GM18508 (cell line): Measurements from ENCODE around the gene CHAF1B.
"Not testable (repeated sequence)": the region's sequence is repeated elsewhere in the genome, so short reads cannot be mapped to it uniquely, and the experiment has no call there.

Experiments used
- ATAC-seq: cut with Tn5 transposase; IDR thresholded peaks from one replicate; pipeline ENCODE4 v1.9.1; 2021; ENCODE audit warnings: moderate number of reproducible peaks; ENCODE audit not compliant: insufficient read depth, unreplicated experiment

CHAF1B gene

DNA sequence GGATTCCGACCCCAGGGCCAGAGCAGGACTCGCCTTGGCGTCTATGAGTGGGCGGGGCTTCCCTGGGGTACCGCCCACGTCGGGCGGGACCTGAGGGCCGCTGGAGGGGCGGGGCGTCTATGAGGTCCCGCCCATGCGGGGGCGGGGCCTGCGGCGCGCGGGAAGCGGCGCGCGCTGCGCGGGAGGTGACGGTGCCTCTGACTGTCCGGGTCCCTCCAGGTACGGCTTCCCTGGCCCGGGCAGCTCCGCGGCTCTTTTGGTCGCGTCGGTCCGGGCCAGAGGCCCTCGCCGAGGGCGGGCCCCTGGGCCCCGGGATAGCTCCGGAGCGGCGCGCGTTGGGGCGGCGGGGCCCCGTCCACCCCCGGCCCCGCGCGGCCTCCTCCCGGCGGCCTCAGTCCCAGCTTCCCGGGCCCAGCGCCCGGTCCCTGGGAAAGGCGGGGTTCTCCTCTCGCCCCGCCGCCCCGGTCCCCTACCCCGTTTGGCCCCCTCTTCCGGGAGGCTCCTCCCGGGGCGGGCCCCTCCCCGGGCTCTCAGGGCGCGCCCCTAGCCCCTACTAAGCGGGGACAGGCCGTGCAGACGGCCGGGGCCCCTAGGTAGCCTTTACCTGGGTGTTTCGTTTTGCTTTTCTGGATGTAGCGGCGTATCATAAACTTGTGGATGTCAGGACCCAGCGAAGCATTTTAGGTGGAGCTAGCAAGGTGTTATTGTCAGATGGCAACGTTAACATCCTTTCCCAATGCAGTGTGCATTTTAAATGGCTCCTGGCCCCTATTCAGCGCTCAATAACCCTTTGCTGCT is at the start of gene CHAF1B:
Gene CHAF1B, plus strand, starts transcription at position 160 of the 798 bp plus-strand sequence. CDS start 745 bp downstream, outside the sequence.
- ATAC-seq = peak; percentile 62

GRCh38 chr21:36337099-36337509 is 48.1 kb upstream of the CHAF1B start:
- no peak for ATAC-seq

GRCh38 chr21:36338975-36339374 is 46.2 kb upstream of the CHAF1B start:
- no peak for ATAC-seq

DNA sequence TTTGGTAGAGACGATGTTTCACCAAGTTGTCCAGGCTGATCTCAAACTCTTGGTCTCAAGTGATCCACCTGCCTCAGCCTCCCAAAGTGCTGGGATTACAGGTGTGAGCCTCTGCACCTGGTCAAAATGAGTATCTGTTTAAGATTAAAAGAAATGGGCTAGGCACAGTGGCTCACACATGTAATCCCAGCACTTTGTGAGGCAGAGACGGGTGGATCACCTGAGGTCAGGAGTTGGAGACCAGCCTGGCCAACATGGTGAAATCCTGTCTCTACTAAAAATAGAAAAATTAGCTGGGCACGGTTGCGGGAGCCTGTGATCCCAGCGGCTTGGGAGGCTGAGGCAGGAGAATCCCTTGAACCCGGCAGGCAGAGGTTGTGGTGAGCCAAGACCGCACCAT is 42.6 kb upstream of the CHAF1B start:
- not testable (repeated sequence) for ATAC-seq

GRCh38 chr21:36344931-36345330 is 40.3 kb upstream of the CHAF1B start:
- no peak for ATAC-seq

- no peak for ATAC-seq
These were observed 37.8 kb upstream of the CHAF1B start for GRCh38 chr21:36347278-36347961.

GRCh38 chr21:36347962-36348328 is 37.2 kb upstream of the CHAF1B start:
- ATAC-seq = no peak

GRCh38 chr21:36349315-36349714 is 35.9 kb upstream of the CHAF1B start:
- ATAC-seq = no peak

DNA sequence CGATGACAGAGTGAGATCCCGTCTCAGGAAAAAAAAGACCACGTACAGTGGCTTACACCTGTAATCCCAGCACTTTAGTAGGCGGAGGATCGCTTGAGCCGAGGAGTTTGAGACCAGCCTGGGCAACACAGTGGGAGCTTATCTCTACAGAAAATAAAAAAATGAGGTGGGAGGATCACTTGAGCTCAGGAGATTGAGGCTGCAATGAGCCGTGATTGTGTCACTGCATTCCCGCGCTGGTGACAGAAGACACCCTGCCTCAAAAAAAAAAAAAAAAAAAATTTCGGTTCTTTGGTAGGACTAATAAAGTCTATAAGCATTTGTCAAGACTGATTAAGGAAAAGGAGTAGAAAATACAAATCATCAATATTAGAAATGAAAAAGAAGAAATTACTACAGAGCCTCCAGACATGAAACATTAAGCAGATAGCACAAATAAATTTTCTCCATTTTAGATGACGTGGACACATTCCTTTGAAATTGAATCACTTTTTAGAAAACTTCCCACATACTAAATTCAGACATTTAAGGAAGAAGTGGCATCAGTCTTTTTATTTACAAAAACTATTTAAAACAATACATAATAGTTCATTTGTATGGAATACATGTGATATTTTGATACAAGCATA is 34.8 kb upstream of the CHAF1B start:
- no peak for ATAC-seq

DNA sequence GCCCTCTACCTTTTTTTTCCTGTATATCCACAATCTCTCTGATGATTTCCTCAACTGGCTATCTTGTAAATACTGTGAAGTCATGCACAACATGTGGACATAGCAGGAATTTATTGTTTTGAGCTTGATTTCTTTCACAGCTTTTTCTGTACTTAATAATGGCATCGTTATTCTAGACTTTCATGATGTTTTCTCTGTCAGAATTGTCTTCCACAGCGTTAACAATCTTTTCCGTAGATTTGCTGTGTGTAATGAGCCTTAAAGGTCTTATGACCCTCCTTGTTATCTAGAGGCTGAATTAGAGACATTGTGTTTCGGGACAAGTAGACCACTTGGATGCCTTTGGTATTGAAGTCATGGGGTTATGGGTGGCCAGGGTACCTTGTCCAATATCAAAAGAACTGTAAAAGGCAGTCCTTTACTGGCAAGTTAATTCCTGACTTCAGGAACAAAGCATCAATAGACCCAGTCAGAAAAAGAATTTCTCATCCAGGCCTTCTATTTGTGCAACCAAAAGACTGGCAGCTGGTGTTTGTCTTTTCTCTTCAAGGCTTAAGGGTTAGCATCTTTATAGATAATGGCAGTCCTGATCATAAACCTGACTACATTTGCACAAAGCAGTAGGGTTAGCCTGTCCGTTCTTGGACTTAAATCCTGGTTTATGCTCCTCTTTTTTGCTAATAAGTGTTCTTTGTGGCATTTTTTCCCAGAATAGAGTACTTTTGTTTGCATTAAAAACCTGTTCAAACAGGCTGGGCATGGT is 30.1 kb upstream of the CHAF1B start:
- no peak for ATAC-seq

GRCh38 chr21:36355868-36356267 is 29.3 kb upstream of the CHAF1B start:
- ATAC-seq = no peak

DNA sequence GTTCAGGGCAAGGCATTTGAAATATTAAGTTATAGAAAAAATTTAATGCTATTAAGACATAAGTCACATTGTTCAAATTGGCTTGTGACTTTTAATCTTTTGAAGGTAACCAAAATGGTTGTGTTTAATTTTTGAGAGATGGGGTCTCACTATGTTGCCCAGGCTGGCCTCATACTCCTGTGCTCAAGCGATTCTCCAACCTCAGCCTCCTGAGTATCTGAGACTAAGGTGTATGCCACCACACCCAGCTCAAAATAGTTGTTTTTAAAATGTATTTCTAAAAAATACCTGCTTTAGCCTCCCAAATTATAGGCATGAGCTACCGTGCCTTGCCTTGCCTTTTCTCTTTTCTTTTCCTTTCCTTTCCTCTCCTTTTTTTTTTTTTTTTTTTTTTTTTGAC is 26.0 kb upstream of the CHAF1B start:
- ATAC-seq = no peak

DNA sequence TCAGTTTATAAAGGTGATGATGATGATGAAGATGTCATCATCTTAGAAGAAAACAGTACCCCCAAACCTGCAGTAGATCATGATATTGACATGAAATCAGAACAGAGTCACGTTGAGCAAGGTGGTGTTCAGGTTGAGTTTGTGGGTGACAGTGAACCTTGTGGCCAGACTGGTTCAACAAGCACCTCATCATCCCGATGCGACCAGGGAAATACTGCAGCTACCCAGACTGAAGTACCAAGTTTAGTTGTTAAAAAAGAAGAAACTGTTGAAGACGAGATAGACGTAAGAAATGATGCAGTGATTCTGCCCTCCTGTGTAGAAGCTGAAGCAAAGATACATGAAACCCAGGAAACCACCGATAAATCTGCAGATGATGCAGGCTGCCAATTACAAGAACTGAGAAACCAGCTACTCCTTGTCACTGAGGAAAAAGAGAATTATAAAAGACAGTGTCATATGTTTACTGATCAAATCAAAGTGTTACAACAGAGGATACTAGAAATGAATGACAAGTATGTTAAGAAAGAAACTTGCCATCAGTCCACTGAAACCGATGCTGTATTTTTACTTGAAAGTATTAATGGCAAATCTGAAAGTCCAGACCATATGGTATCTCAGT is 16.0 kb upstream of the CHAF1B start:
- ATAC-seq = no peak

DNA sequence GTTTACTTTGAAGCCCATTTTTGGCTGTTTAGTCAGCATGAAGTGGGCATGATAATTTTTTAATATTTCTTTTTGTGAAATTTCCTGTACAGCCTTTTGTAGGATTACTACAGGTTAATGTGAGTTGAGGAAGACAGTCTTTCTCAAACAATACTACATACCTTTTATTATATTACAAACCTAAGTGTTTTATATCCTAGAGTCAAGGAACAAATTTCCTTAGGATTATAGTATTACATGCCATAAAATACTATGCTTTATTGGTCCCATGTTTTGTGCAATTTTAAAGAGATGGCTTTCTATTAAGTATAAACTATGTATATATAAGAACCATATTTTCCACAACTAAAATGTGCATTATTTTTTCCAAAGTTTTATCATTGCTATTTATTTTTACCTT is 9.2 kb upstream of the CHAF1B start:
- ATAC-seq = no peak

GRCh38 chr21:36377391-36377842 is 7.8 kb upstream of the CHAF1B start:
- ATAC-seq = no peak

DNA sequence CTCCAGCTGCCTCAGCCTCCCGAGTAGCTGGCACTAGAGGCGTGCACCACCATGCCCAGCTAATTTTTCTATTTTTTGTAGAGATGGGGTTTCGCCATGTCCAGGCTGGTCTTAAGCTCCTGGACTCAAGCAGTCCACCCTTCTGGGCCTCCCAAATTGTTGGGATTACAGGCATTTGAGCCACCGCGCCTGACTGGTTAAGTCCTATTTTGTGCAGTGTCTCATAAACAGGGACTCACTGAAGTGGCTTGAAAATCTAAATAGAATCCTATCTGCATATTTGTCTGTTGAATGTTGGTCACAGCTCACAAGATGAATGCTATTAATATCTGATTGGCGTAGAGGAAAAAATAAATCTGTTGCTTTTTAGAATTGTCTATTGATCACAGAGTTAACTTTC is 5.9 kb upstream of the CHAF1B start:
- no peak for ATAC-seq

- no peak for ATAC-seq
These were observed 3.2 kb upstream of the CHAF1B start for GRCh38 chr21:36381841-36382589.

DNA sequence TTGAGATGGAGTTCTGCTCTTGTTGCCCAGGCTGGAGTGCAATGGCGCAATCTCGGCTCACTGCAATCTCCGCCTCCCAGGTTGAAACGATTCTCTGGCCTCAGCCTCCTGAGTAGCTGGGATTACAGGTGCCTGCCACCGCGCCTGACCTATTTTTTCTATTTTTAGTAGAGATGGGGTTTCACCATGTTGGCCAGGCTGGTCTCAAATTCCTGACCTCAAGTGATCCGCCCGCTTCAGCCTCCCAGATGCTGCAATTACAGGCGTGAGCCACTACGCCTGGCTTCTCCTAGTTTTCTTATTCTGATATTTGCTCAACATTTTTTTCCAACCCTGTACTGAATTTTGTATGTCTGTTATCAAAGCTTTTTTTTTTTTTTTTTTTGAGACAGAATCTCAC is 2.5 kb upstream of the CHAF1B start:
- ATAC-seq = not testable (repeated sequence)

DNA sequence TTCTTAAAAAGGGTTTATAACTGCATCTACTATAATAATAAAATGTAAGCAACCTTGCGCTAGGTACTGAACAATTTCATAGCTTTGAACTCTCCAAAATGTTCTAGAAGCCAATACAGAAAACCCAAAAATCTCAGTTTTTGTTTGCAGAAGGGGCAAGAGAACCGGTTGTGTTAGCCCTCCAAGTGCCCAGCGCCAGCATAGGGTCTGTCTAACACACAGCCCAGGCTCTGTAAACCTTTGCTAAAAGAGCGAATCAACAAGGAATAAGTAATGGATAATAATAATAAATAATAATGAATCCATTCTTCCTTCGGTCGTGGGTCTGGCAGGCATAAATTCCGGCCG is 333 bp upstream of the CHAF1B start:
- no peak for ATAC-seq
